ENCODE data around the gene GPC5. TPM values are rescaled to one million over a fixed set of nuclear protein-coding genes. Genes with fewer than 3 reads are reported as not detected.

GPC5 gene
- total and polyA plus RNA-seq, 9 of the 15 experiments (the other 6 are each of a cell fraction or from before 2014, with no cell fraction given): 0.18 to 0.27 TPM; not detected in 7

DNA sequence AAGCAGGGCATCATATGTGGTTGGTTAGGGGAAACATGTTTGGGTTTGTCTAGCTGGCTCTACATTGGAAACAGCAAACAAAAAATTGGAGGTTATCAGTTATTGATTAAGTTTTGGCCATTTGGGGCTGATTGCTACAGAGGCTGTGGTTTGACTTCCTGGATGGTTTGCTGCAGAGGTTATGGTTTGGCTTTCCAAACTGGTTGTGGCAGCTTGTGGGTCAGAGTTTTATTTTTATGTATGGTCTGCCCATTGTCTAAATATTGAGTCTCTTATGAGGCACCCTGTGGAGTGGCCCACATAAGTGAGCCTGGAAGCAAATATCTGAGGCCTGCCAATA is 261.6 kb downstream of the GPC5 start:
- ATAC-seq: no peak
- no peak for FAIRE-seq
- CTCF ChIA-PET (ENCODE audit: low intra/inter-chr PET ratio): no interaction called here

More for the DNA sequence above, 261.6 kb downstream of the GPC5 start:
- no peaks in the 10 kb centered on the region for H3K79me2 ChIP-seq (ENCODE audit: control insufficient read depth, insufficient read depth, low read length)
- H3K36me3 ChIP-seq (ENCODE audit: control insufficient read depth, insufficient read depth, low read length): no peaks in the 10 kb centered on the region
- POLR2A ChIA-PET: interaction anchor here (0.6 to 1.0 kb wide), 2 partner anchors 15 to 199 kb away, joined by 3 read pairs; no protein-coding TSS in a partner anchor
- in situ Hi-C loops (cut with MboI) (no loop called here), intact Hi-C loops (cut with micrococcal nuclease) (no loop called here)
- no peaks in the 10 kb centered on the region; the same call in 1 of the 2 replicates for H3K9me3 ChIP-seq (replicated peaks; ENCODE audit: control insufficient read depth, insufficient read depth, low read depth, low read length)
- DNase-seq (ENCODE audit: extremely low read depth in 1 of 4, low spot score in 3 of 4): no peak
- no peaks in the 10 kb centered on the region for H3K4me1 ChIP-seq (replicated peaks in 1 of 2; ENCODE audit: control insufficient read depth in 2 of 2, insufficient read depth in 2 of 2, low read length in 2 of 2)
- TF ChIP-seq FOXJ2 (tag; IDR thresholded peaks at IDR 0.05) (0 out of 2 replicates have a peak, but pooled peaks have one; percentile 23), TAF15 (IDR thresholded peaks at IDR 0.05; ENCODE audit: low read depth, low read length) (no peak)
- TF ChIP-seq, protein P1, sequence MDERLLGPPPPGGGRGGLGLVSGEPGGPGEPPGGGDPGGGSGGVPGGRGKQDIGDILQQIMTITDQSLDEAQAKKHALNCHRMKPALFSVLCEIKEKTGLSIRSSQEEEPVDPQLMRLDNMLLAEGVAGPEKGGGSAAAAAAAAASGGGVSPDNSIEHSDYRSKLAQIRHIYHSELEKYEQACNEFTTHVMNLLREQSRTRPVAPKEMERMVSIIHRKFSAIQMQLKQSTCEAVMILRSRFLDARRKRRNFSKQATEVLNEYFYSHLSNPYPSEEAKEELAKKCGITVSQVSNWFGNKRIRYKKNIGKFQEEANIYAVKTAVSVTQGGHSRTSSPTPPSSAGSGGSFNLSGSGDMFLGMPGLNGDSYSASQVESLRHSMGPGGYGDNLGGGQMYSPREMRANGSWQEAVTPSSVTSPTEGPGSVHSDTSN (CRISPR knock-in tag; IDR thresholded peaks at IDR 0.05; ENCODE audit: low read depth): 0 out of 2 replicates have a peak, but pooled peaks have one; percentile 5
- TF ChIP-seq, protein P1 (tag; conservative IDR thresholded peaks at IDR 0.05; ENCODE audit: low read depth): no peak
- no peak overlapping the region for H3K4me2 ChIP-seq (ENCODE audit: insufficient read depth, low read length)
- H3K27ac ChIP-seq (ENCODE audit: extremely low read depth, low read depth, low read length): no peak overlapping the region
- no peak overlapping the region for H3K4me3 ChIP-seq
- H4K20me1 ChIP-seq (replicated peaks; ENCODE audit: control insufficient read depth, insufficient read depth, low read length): no peaks in the 10 kb centered on the region
- no peaks in the 10 kb centered on the region for H3K9me1 ChIP-seq (ENCODE audit: control insufficient read depth, insufficient read depth, low read length)
- H2AFZ ChIP-seq (ENCODE audit: low read depth, low read length): no peak overlapping the region
- H3K27me3 ChIP-seq (ENCODE audit: control insufficient read depth in 2 of 2, insufficient read depth in 2 of 2, low read length in 2 of 2): no peaks in the 10 kb centered on the region
- BruUV-seq (replicated peaks): no TSS peak
- no peak overlapping the region for H3K9ac ChIP-seq (ENCODE audit: insufficient read depth in 1 of 2, low read depth in 2 of 2, low read length in 2 of 2)
